NOMO-1 (cell line): ENCODE results near the gene ATXN7L1.
"Not testable (repeated sequence)": the region's sequence is repeated elsewhere in the genome, so short reads cannot be mapped to it uniquely, and the experiment has no call there.

ENCODE experiments used
- DNase-seq, 2 experiments: peaks; one replicate each; lab custom pipeline; 2025; ENCODE audit not compliant: unreplicated experiment in 2 of 2; lab: John Stamatoyannopoulos, UW

Gene ATXN7L1

DNA sequence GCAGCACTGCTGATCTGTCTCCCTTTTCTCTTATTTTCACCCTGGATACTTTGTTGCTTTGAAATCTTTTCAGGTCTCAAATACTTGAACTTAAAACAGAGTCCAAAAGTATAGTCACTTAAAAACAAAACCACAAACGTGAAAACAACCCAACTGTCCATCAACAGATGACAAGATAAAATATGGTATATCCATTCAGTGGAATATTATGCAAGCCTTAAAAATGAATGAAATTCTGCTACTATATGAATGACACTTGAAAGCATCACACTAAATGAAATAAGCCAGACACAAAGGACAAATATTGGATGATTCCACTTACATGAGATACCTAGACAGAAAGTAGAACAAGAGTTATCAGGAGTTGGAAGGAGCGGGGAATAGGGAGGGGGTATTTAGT is 250.4 kb downstream of the ATXN7L1 start:
- DNase-seq = no peak

- no peak for DNase-seq
These were observed 252.5 kb downstream of the ATXN7L1 start for GRCh38 chr7:105623906-105624305.

- no peak for DNase-seq
These were observed 253.0 kb downstream of the ATXN7L1 start for GRCh38 chr7:105623378-105623777.

DNA sequence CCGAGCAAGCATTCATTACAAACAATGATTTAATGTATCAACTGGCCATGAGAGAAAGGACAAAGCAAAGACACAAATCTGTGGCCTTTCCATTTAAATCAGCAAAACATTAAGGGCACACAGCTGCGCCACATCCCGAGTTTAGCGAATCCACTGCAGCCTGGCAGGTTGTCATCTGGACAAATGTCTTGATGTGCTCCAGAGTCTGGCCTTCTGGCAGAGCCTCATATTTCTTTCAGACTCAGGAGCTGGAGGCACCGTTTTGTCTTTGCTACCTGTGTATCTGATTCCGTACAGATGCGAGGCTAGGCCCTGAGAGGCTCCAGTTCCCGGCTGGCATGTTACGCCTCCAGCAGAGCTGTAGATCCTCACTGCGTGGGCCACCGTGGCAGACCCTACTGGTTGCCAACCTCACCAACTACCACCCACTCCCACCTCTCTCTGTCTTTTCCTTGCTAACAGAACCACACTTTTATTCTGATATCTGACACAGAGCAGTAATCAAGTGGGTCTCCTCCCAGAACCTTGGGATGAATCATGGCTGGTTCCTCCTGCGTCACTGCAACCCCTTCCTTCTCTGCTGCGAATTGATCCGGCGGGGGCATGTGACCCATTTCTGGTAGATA is 254.2 kb downstream of the ATXN7L1 start:
- DNase-seq = no peak

- DNase-seq = no peak
These were observed 254.8 kb downstream of the ATXN7L1 start for GRCh38 chr7:105621617-105622016.

DNA sequence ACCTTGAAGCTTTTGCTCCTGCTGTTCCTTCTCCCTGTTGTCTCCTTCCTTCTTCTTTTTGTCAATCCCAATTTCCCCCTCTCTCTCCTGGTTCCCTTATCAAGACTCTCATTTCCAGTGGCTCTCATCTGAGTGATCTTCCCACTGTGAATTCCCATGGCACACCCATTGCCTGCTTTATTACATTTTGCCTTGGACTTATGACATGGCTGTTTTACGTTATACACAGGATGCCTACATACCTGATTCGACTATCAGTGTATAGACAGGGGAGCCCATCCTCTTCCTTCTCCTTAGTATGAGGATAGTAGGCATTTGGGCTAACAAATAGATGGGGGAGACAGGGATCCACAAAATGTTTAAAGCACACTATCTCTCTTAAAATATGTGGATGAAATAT is 255.2 kb downstream of the ATXN7L1 start:
- DNase-seq = no peak

DNA sequence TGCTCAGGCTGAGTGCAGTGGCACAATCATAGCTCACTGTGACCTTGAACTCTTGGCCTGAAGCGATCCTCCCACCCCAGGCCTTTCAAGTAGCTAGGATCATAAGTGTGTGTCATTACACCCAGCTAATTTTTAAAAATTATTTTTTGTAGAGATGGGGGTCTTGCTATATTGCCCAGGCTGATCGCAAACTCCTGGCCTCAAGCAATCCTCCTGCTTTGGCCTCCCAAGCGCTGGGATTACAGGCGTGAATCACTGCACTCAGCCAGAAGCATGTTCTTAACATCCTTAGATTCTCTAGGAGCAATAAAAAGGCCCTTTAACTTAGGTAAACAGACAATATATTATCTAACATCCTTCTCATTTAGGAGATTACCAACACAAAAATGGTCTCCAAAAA is 256.8 kb downstream of the ATXN7L1 start:
- no peak for DNase-seq

GRCh38 chr7:105618016-105618296 is 258.4 kb downstream of the ATXN7L1 start:
- no peak for DNase-seq

GRCh38 chr7:105617280-105618015 is 259.0 kb downstream of the ATXN7L1 start:
- no peak for DNase-seq

GRCh38 chr7:105614341-105614840 is 262.0 kb downstream of the ATXN7L1 start:
- DNase-seq = no peak

- no peak for DNase-seq
These were observed 262.6 kb downstream of the ATXN7L1 start for GRCh38 chr7:105613611-105614330.

GRCh38 chr7:105612806-105613205 is 263.6 kb downstream of the ATXN7L1 start:
- DNase-seq = no peak

- DNase-seq = no peak
These were observed 264.3 kb downstream of the ATXN7L1 start for GRCh38 chr7:105611856-105612775.

- no peak for DNase-seq
These were observed 266.1 kb downstream of the ATXN7L1 start for GRCh38 chr7:105610165-105610930.

GRCh38 chr7:105602325-105603305 is 273.8 kb downstream of the ATXN7L1 start:
- no peak for DNase-seq

DNA sequence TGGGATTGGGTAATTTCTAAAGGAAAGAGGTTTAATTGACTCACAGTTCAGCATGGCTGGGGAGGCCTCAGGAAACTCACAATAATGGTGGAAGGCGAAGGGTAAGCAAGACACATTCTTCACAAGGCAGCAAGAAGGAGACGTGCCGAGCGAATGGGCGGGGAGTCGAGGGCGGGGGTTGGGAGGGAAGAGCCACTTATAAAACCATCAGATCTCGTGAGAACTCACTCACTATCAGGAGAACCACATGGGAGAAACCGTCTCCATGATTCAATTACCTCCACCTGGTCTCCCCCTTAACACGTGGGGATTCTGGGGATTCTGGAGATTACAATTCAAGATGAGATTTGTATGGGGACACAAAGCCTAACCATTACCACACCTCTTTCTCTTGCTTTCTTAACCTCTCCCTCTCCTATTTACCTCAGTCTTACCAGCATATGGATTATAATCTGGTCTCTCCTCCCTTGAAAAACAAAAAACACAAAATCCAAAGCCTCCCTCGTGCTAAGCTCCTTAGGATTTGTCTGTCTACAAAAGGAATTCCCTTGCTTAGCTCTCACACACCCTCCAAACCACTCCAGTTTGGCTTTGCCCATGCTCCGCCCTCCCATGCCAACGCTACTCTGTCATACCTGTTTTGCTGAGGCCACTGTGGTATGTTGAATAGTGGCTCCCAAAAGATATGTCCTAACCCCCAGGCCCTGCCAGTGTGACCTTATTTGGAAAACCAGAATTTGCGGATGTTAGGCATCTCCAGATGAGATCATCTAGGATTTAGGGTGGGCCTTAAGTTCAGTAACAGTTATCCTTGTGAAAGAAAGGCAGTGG is 275.5 kb downstream of the ATXN7L1 start:
- DNase-seq = no peak

- no peak for DNase-seq
These were observed 276.8 kb downstream of the ATXN7L1 start for GRCh38 chr7:105599551-105599950.

GRCh38 chr7:105599080-105599479 is 277.3 kb downstream of the ATXN7L1 start:
- DNase-seq = not testable (repeated sequence)
